Head of caudate nucleus (tissue), 42 donors: ENCODE measurements around the gene PSENEN.
"Not testable (repeated sequence)": the region's sequence is repeated elsewhere in the genome, so short reads cannot be mapped to it uniquely, and the experiment has no call there.

ENCODE experiments used
- DNase-seq, 42 donors: peaks; one replicate each; pipeline versions ENCODE4 v3.0.0 to v3.0.0-alpha.2; 2020 to 2021; ENCODE audit warnings: mixed read lengths in 7 of 42
- intact Hi-C: fragments of 100-400 bp; cut with DNase I; formaldehyde crosslinking; loops from one replicate; pipeline ENCODE4 v1.15.0; 2022

PSENEN gene

GRCh38 chr19:35757231-35757748 is 11.8 kb downstream of the PSENEN start:
- intact Hi-C loops: no loop called here
- DNase-seq: peak in 21 of 42 donors; percentile 14 to 76 (median 49)

- intact Hi-C loops: no loop called here
- DNase-seq: peak; percentile 95 to 100 (median 99)
Measured at GRCh38 chr19:35757749-35758608, 12.5 kb downstream of the PSENEN start, which contains the start of gene PROSER3. Gene PROSER3, plus strand, starts transcription at chr19:35758176. Its CDS starts 40 bp downstream, at chr19:35758216.

DNA sequence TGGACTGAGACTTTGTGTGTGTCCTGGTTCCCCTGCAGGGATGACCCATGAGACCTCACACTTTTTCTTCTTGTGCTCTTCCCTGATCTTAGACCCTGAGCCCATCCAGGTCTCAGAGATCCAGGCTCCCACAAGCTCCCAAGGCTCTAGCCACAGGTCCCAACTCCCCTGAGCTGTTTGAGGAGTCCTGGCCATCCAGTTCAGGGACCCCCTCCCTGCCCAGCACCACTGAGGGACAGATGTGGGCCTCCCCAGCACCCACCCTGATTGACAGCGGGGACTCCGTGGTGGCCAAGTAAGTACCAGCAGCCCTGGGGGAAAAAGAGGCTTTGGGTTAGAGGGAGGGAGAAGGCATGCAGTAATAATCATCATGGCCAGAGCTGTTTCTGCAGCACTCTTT is 14.2 kb downstream of the PSENEN start:
- DNase-seq: peak in 1 of 42 donors; percentile 11
- intact Hi-C loops: no loop called here

GRCh38 chr19:35760711-35761349 is 15.4 kb downstream of the PSENEN start:
- intact Hi-C loops: no loop called here

GRCh38 chr19:35764432-35765315 is 19.2 kb downstream of the PSENEN start:
- intact Hi-C loops: no loop called here
- no peak for DNase-seq

More at GRCh38 chr19:35760711-35761349, 15.4 kb downstream of the PSENEN start:
- DNase-seq: no peak

DNA sequence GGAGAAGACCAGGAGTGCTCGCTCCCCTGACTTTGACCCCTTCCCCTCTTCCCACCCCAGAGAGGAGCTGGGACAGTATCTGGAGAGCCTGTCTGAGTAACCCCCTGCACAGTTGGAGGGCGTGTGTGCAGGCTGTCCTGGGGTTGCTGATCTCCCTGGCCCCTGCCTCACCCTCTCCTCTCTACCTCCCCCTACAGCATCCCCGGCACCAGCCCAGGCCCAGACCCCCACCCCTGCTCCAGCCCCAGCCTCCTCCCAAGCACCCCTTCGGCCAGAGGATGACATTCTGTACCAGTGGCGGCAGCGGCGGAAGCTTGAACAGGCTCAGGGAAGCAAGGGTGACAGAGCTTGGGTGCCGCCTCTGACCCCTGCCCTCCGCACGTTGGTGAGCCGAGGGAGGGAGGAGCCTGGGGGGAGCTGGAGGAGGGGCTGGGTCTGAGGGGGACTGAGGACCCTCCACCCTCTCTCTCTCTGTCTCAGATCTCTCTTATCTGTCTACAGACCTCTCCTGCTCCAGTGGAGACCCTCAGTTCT is 21.2 kb downstream of the PSENEN start:
- intact Hi-C loops: no loop called here
- DNase-seq: no peak

- intact Hi-C loops: no loop called here
Measured at GRCh38 chr19:35767288-35768081, 22.0 kb downstream of the PSENEN start.

GRCh38 chr19:35768082-35768421 is 22.6 kb downstream of the PSENEN start:
- intact Hi-C loops: no loop called here
- no peak for DNase-seq

More at GRCh38 chr19:35767288-35768081, 22.0 kb downstream of the PSENEN start:
- no peak for DNase-seq

DNA sequence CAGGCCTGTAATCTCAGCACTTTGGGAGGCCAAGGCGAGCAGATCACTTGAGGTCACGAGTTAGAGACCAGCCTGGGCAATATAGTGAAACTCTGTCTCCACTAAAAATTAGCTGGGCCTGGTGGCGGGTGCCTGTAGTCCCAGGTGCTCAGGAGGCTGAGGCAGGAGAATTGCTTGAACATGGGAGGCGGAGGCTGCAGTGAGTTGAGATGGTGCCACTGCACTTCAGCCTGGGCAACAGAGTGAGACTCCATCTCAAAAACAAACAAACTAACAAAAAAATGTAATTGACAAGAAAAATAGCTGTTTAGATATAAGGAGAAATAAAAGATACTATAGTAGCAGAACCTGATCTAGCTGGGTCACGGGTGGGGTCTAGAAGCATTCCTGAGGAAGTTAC is 26.9 kb downstream of the PSENEN start:
- intact Hi-C loops, DNase-seq: not testable (repeated sequence)

- DNase-seq: no peak
- intact Hi-C loops: no loop called here
Measured at GRCh38 chr19:35773020-35773806, 27.8 kb downstream of the PSENEN start.

DNA sequence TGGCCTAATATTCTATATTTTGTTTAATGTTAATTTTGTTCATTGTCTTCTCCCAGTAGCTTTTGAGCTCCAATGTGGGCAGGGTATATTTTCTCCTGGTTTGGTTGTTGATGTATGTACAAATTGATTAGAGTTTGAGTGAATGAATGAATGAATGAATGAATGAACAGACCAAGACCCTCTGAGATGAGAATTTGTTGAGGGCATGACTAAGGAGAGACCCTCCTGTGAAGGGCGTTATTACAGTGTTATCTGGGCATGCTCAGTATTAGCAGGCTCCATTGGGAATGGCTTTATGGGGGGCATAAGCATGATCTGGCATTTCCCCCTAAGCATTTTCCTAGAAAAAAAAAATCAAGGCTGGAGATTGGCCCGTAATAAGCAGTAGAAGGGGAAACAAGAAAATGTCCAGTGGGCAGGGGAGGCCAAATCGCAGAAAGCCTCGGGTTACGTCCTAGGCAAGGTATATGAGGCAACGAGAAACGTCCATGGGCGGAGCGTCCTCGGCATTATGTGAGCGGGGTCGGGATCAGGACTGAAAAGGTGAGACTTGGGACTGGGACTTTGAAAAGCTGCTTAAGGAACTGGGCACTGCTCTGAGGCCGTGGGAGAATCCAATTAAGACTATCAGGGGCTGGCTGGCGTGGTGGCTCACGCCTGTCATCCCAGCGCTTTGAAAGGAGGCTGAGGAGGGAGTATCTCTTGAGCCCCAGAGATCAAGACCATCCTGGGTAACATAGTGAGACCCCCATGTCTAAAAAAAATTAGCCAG is 29.0 kb downstream of the PSENEN start:
- DNase-seq: no peak
- intact Hi-C loops: loop anchor here (5.0 kb wide), 1 partner anchor 93 kb away; the partner anchor contains the start of gene APLP1

GRCh38 chr19:35775046-35775297 is 29.5 kb downstream of the PSENEN start:
- intact Hi-C loops: loop anchor here (5.0 kb wide), 1 partner anchor 92 kb away; the partner anchor contains the start of gene APLP1

GRCh38 chr19:35775298-35776101 is 30.0 kb downstream of the PSENEN start, which contains the start of gene ARHGAP33:
Gene ARHGAP33, plus strand, starts transcription at chr19:35775564. Its CDS starts 95 bp downstream, at chr19:35775659.
- intact Hi-C loops: loop anchor here (5.0 kb wide), 1 partner anchor 92 kb away; the partner anchor contains the start of gene APLP1

More at GRCh38 chr19:35775046-35775297, 29.5 kb downstream of the PSENEN start:
- no peak for DNase-seq

DNA sequence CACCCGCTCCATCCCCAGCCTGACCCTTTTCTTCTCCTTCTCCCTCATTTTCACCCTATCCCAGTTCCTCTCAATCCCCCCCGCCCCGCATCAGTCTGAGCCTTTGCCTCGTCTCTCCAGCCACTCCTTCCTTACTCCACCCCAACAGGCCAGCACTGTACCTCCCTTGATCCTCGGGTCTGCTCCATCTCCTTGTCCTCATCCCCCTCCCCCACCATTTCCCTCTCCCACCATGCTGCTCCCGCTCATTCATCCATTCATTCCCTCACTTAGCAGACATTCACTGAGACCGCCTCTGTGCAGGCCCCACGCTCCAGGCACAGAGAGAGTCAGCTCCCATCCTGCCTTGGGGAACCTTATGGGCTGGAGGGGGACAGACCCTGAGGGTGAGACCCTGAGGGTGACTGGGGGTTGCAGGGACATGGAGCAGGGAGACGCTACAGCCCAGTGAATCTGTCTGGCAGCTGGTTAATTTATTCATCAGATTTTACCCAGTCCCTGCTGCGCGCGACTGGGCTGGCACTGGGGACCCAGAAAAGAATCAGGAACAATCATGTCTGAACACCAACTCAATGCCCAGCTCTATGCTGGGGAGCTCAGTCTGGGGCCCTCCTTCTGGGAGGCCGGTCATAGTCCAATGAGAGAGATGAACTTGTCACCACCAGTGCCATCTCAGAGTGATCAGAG is 30.8 kb downstream of the PSENEN start:
- DNase-seq: peak in 4 of 42 donors; percentile 26 to 52 (median 42)
- intact Hi-C loops: loop anchor here (5.0 kb wide), 1 partner anchor 91 kb away; the partner anchor contains the start of gene APLP1

More at GRCh38 chr19:35775298-35776101, 30.0 kb downstream of the PSENEN start, which contains the start of gene ARHGAP33:
- peak; percentile 98 to 100 (median 100) for DNase-seq
